Coronary artery (tissue), 2 donors: ENCODE data around the gene TRIM7.

Experiments
- DNase-seq: peaks from one replicate; pipeline ENCODE4 v3.0.0-alpha.2; 2017; ENCODE audit warnings: low spot score
- H3K27ac ChIP-seq, 2 donors: fragments of 200-600 bp; sonication (generic); one replicate each; pipeline ENCODE4 v1.5.1; 2016 to 2019
- H3K4me3 ChIP-seq: fragments of 200-600 bp; sonication (generic); 2 replicates; pipeline ENCODE4 v1.5.1; 2016; ENCODE audit warnings: mild to moderate bottlenecking, moderate library complexity
- TF ChIP-seq, protein P1 (sequence below): fragments of 200-600 bp; sonication (generic); IDR thresholded peaks from one replicate; pipeline ENCODE4 v1.5.1; 2019; ENCODE audit warnings: antibody characterized with exemption

Gene TRIM7

DNA sequence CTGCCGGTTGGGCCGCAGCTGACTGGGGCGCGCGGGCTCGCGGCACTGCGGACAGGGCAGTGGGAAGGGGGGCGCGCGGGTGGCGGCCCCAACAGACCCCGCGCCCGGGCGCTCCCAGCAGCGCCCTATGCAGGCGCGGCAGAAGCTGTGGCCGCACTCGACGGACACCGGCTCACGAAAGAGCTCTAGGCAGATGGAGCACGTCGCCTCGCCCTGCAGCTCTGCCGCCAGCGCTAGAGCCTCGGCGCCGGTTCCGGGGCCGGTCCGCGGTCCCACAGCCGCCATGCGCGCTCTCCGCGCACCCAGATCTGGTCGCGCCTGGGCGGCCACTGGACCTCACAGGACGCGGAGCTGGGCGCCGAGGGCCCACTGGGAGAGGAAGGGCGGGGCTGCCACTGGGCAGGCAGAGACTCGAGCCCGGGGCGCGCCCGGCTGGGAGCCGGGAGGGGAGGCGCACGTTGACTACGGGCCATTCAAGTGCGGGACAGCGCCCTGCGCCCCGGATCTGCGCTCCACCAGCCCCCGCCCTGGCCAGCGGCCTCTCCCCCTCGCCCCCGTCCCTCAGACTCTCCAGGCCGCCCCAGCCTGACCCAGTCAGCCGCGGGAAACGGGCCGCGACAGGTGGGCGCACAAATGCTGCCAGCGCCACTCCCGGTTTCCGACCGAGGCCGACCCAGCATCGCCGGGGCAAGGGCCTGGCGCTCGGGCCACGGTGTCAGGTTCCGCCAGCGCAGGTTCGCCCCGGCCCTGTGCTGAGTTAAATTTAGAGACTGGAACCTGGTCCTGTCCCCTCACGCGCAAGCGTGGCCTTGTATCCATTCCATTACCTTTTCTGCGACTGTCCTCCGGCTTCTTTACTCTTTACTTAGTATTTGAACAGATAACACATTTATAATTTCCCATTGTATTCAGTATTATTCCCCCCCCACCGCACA lies at the start of gene TRIM7:
TSS of gene TRIM7 (minus strand) at position 371 of the 935 bp plus-strand sequence. CDS start at position 285, 86 bp downstream.
- DNase-seq = no peak
- Histone ChIP-seq H3K27ac (peak within 1 kb of the TSS; percentile 72 to 92), H3K4me3 (peak within 1 kb of the TSS; percentile 82)
- TF ChIP-seq, protein P1, sequence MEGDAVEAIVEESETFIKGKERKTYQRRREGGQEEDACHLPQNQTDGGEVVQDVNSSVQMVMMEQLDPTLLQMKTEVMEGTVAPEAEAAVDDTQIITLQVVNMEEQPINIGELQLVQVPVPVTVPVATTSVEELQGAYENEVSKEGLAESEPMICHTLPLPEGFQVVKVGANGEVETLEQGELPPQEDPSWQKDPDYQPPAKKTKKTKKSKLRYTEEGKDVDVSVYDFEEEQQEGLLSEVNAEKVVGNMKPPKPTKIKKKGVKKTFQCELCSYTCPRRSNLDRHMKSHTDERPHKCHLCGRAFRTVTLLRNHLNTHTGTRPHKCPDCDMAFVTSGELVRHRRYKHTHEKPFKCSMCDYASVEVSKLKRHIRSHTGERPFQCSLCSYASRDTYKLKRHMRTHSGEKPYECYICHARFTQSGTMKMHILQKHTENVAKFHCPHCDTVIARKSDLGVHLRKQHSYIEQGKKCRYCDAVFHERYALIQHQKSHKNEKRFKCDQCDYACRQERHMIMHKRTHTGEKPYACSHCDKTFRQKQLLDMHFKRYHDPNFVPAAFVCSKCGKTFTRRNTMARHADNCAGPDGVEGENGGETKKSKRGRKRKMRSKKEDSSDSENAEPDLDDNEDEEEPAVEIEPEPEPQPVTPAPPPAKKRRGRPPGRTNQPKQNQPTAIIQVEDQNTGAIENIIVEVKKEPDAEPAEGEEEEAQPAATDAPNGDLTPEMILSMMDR = no peak

DNA sequence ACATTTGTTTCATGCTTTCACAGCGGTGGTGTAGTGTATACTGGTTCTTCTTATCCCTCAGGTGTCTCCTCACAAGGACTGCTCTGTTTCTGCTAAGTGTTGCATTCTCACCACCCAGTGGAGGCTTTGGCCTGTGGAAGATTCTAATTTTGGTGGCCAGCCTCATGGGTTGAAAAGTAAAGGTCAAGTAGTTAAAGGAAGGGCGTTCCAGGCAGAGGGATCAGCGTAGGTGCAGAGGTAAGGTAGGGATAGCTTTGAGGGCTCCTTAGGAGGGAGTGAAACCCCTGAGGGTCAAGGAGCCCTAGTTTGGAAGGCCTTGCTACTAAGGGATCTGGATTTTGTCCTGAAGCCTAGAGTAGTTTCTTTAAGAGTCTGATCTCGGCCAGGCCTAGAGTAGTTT lies 43.3 kb upstream of the TRIM7 start:
- DNase-seq = no peak
- TF ChIP-seq, protein P1 = no peak
- Histone ChIP-seq H3K4me3 (peak overlapping the region; percentile 95), H3K27ac (peak overlapping the region; percentile 75 to 94)

DNA sequence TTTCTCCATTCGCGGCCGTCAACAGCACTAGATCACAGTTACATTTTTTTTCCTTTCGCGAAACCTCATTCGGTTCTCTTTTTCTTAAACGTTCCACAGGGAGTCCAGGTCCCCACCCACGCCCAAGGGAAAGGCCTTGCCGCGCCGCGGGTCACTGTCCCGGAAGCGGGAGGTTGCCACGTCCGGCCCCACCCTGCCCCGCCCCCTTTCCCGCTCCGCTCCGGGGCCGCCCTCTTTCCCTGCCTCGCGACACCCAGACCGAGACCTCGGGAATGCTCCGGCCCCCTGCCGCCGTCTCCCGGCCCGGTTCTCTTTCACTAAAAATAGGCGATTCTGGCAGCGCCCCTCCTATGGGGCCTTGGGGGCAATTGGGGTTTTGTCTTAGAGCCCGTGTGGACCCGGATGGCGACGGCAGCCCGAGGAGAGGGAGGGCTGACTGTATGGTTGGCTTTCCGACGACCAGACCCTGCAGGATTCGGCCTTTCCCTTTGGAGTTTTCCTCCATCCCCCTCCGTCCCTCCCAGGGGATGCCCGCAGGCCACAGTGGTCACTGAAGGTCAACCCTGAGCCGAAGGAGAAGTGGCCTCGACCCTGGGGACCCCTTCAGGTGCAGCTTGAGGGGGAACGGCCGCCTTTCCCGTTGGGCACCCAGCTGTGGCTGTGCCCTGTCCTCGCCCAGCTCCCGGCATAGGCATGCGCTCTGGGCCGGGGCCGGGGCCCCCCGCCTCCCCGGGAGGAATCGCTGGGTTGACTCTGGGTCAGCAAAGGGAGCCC lies 41.5 kb upstream of the TRIM7 start:
- Histone ChIP-seq H3K4me3 (peak overlapping the region; percentile 95), H3K27ac (peak overlapping the region; percentile 94 to 100)
- DNase-seq = peak; percentile 97
- TF ChIP-seq, protein P1 = no peak

DNA sequence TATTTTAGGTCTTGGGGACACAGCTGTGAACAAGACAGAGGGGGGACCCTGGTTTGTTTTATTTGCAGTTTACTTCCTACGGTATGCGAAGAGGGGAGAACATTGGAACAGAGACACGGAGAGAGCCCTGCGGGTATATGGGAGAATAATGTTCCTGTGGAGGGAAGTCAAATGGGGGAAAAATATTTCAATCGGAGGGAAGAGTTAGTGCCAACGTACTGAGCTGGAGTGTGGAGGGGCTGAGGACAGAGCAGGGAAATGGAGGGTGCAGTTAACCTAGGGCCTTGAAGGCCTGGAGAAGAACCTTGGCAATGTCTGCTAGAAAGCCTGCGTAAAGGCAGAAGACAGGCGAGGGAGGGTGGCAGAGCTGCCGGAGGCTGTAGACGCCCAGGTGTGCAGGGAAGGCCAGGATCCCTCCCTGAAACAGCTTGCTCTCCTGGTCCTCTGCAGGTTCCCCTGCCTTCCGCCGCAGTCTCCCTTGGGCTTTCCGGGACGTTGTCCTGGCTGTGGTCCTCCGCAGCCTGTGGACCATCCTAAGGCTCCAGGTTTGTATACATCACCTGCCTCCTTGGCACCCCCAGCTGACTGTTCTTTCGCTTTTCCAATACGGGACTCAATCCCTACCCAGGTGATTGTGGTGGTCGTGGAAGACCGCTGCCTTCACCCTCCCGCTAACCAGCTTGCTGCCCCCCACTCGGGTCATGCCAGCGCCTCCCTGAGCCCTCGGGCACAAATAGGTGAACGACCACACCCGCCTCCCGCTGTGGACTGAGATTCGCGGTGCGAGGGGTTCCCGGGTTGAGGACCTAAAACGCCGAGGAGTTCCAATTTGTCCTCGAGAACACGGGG lies 40.7 kb upstream of the TRIM7 start:
- TF ChIP-seq, protein P1 = no peak
- no peak for DNase-seq
- peak overlapping the region; percentile 95 for H3K4me3 ChIP-seq
- H3K27ac ChIP-seq = peak overlapping the region; percentile 94 to 100

DNA sequence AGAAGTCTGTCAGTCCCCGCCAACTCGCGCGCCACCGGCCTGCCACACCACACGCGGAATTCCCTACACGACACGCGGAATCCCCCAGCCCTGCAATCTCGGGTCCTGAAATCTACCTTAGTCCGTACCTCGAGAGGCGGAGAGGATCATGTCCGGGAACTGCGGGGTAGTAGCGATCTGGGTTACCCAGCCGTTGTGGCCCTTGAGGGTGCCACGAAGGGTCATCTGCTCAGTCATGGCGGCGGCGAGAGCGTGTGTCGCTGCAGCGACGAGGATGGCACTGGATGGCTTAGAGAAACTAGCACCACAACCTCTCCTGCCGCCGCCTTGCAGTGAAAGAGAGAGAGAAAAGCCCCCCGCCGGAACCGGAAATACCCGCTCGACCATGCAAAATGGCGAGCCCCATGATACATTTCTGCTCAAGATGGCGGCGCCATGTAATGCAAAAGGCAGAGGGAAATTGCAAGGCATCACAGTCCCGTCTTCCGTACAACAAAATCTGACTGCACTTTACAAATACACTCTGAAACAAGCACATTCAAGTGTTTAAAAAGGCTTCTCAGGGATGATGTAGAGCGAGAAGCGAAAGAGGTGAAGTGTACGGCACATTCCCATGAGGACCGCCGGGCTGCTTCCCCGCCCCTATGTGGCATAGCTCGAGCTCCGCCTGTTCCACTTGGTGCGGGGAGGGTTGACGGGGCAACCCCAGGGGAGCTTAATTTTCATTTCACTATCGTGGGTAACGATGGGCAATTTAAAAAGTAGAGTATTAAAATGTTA lies 38.8 kb upstream of the TRIM7 start, which contains the start of gene RACK1:
TSS of gene RACK1 (minus strand) at position 343 of the 780 bp plus-strand sequence. CDS start at position 237, 106 bp downstream.
- H3K4me3 ChIP-seq = peak within 1 kb of the TSS; percentile 92
- peak within 1 kb of the TSS; percentile 94 to 100 for H3K27ac ChIP-seq
- peak; percentile 92 for DNase-seq
- TF ChIP-seq, protein P1 = no peak
